ENCODE measurements around the gene PAQR4.

PAQR4 gene

DNA sequence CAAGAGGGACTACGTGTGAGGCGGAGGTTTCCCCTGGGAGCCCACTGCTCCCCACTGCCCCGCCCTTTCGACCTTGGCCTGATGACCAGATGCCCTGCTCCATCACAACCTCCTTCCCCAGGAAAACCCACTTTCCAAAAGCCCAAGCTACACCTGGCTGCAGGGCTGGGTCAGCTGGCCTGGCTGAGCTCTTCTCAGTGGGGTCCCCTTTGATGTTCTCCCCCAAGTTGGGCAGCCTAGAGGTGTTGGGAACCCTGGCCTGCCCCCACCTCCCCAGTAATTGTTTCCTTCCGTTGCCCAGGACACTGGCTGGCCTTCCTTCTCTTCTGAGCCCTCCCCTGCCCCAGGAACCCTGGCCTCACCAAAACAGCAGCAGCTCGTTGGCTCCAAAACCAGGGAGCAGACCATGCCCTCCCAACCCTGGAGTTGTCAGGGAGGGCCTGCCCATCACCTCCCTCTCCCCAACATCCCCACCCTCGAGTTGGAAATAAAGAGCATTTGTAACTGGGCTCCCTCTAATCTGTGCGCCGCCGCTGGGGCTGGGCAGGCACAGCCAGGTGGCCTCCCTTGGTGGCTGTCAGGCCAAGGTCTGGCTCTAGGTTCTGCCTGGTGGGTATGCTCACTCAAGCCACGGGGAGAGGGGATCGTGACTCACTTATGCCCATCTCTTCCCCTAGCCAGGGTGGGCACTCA, 45.0 kb downstream of the PAQR4 start:
- peaks cover 39% of the 10 kb centered on the region for H3K4me1 ChIP-seq (ENCODE audit: control insufficient read depth, low read depth, low read length)
- peaks cover 15% of the 10 kb centered on the region for H3K27me3 ChIP-seq (ENCODE audit: control insufficient read depth, insufficient read depth, low read length)
- H3K27ac ChIP-seq (ENCODE audit: low read length): no peak overlapping the region
- no peak overlapping the region for H3K9ac ChIP-seq (ENCODE audit: low read length)
- peak overlapping the region; percentile 6 for H3K4me3 ChIP-seq (ENCODE audit: low read length)
- no peaks in the 10 kb centered on the region for H3K9me3 ChIP-seq (ENCODE audit: control insufficient read depth, low read depth, low read length)
- H3K36me3 ChIP-seq (ENCODE audit: control insufficient read depth, low read depth, low read length): peaks cover 19% of the 10 kb centered on the region

DNA sequence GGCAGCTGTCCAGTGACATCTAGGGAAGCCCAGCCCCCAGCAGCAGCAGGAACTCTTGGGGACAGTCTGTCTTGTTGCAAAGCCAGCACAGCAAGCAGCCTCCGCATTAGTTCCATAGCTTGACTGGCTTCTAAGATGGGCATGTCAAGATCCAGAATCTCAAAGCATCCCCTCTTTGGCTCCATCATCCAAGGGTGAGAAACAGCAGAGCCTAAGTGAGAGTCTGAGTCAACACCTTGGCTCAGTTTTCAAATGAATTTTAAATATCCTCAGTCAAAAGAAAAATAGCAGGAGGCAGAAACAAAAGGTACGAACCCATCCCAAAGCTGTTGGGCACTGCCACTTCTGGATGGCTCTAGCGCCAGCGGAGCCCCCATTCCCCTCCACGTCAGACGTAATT, 45.8 kb downstream of the PAQR4 start:
- Histone ChIP-seq H3K4me3 (ENCODE audit: low read length) (peak overlapping the region; percentile 6), H3K4me1 (ENCODE audit: control insufficient read depth, low read depth, low read length) (peaks cover 34% of the 10 kb centered on the region), H3K27me3 (ENCODE audit: control insufficient read depth, insufficient read depth, low read length) (peaks cover 15% of the 10 kb centered on the region), H3K36me3 (ENCODE audit: control insufficient read depth, low read depth, low read length) (peaks cover 19% of the 10 kb centered on the region), H3K9ac (ENCODE audit: low read length) (no peak overlapping the region), H3K9me3 (ENCODE audit: control insufficient read depth, low read depth, low read length) (no peaks in the 10 kb centered on the region), H3K27ac (ENCODE audit: low read length) (no peak overlapping the region)

DNA sequence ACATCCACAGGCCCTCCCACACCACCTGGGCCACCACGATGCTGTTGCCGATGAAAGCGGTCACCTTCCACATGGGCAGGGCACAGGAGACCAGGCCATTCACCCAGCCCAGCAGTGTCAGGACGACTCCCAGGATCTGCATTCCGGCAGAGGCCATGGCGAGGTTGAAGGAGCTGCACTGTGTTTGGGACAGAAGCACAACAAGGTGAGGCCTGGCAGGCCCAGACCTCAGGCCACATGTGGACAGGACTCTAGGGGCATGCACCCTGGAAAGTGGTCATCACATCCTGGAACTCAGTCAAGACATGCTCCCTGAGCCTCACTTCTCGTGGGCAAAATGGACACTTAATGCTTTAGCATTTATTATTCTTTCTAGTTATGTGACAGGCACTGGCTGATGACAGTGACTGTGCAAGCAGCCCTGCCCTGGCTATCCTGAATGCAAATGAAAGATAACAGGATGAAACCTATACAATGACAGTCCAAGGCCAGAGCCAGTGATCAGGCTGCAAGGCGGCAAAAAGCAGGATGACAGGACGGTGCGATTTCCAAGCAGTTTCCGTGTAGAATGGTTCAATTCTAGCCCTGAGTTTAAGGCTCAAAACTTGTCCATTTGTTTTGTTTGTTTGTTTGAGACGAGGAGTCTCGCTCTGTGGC, 46.8 kb downstream of the PAQR4 start:
- Histone ChIP-seq H3K4me3 (ENCODE audit: low read length) (peak overlapping the region; percentile 11), H3K27me3 (ENCODE audit: control insufficient read depth, insufficient read depth, low read length) (peaks cover 15% of the 10 kb centered on the region), H3K36me3 (ENCODE audit: control insufficient read depth, low read depth, low read length) (peaks cover 19% of the 10 kb centered on the region), H3K9me3 (ENCODE audit: control insufficient read depth, low read depth, low read length) (no peaks in the 10 kb centered on the region), H3K27ac (ENCODE audit: low read length) (no peak overlapping the region), H3K4me1 (ENCODE audit: control insufficient read depth, low read depth, low read length) (peaks cover 31% of the 10 kb centered on the region), H3K9ac (ENCODE audit: low read length) (no peak overlapping the region)

DNA sequence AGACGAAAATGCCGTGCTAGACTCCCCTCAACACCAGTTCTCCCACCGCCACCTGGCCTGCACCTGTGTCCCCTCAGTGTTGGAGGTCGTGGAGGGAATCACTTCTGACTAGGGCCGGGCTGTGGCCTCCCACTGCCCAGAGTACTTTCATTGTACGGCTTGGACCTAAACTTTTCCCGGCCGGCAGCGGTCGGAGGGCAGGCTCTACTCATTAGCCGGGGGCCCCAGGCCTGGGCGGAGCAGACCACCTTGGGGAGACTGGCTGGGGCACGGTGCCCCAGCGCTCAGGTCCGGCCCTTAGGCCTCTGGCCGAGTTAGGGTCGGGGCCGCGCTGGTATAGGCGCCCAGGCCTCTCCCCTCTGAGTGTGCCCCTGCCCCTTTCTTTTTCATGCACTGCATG, 48.2 kb downstream of the PAQR4 start:
- H3K9me3 ChIP-seq (ENCODE audit: control insufficient read depth, low read depth, low read length): no peaks in the 10 kb centered on the region
- H3K4me1 ChIP-seq (ENCODE audit: control insufficient read depth, low read depth, low read length): peaks cover 33% of the 10 kb centered on the region
- peak overlapping the region; percentile 85 for H3K27ac ChIP-seq (ENCODE audit: low read length)
- peak overlapping the region; percentile 92 for H3K9ac ChIP-seq (ENCODE audit: low read length)
- H3K27me3 ChIP-seq (ENCODE audit: control insufficient read depth, insufficient read depth, low read length): peaks cover 10% of the 10 kb centered on the region
- H3K36me3 ChIP-seq (ENCODE audit: control insufficient read depth, low read depth, low read length): peaks cover 23% of the 10 kb centered on the region
- peak overlapping the region; percentile 91 for H3K4me3 ChIP-seq (ENCODE audit: low read length)

DNA sequence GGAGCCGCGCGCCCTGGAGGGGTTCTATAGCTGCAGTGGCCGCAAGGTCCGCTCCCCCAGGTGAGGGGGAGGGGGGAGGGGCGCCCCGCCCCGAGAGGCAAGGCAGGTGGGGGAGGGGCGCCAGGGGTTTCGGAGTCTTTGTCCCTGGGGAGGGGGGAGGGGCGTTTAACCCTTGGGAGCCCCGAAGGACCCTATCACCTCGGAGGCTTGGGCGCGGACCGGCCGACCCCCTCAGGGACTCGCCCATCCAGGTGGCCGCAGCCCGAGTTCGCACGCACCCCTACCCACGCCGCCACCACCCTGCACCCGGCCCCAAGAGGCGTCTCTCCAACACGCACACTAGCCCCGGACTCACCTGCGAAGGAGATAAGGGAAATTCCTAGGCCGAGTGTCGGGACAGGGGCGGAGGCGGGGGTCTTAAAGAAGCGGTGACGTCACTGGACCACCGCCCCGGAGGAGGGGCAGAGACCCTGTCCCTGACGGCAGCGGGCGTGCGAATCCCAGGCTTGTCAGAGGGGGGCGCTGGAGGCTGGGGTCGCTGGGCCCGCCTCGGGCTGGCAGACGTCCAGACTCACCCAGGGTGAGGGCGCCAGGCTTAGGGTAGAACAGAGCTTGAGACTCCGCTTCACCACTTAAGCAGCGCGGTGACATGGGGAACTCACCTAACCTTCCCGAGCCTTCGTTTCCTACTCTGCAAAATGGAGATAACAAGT, 48.8 kb downstream of the PAQR4 start, which contains the start of gene CLDN6:
CLDN6 (minus strand) TSS at position 390 of the 713 bp plus-strand sequence. CDS start 2,162 bp downstream, outside the sequence.
- Histone ChIP-seq H3K4me3 (ENCODE audit: low read length) (peak within 1 kb of the TSS; percentile 91), H3K27me3 (ENCODE audit: control insufficient read depth, insufficient read depth, low read length) (peaks cover 4% of the 10 kb centered on the region), H3K27ac (ENCODE audit: low read length) (peak within 1 kb of the TSS; percentile 85), H3K36me3 (ENCODE audit: control insufficient read depth, low read depth, low read length) (peaks cover 23% of the 10 kb centered on the region), H3K9ac (ENCODE audit: low read length) (peak within 1 kb of the TSS; percentile 92), H3K9me3 (ENCODE audit: control insufficient read depth, low read depth, low read length) (no peaks in the 10 kb centered on the region), H3K4me1 (ENCODE audit: control insufficient read depth, low read depth, low read length) (peaks cover 37% of the 10 kb centered on the region)

DNA sequence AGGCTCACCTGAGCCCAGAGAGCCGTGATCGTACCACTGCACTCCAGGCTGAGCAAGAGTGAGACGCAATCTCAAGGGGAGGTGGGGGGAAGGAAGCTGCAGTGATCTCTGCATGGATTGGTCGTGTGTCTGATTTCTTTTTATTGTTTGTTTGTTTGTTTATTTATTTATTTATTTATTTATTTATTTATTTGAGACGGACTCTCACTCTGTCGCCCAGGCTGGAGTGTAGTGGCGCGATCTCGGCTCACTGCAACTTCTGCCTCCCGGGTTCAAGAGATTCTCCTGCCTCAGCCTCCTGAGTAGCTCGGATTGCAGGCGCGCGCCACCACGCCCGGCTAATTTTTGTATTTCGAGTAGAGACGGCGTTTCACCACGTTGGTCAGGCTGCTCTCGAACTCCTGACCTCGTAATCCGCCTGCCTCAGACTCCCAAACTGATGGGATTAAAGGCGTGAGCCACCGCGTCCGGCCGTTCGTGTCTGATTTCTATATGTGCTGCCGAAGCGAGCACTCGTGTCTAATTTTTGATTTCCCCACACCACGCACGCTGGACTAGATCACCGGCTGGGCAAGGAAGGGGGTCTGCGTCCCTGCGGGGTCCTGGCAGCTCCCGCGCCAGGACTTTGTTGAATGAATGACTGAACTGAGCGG, 50.6 kb downstream of the PAQR4 start:
- no peak overlapping the region for H3K9ac ChIP-seq (ENCODE audit: low read length)
- H3K27me3 ChIP-seq (ENCODE audit: control insufficient read depth, insufficient read depth, low read length): peaks cover 4% of the 10 kb centered on the region
- peaks cover 30% of the 10 kb centered on the region for H3K4me1 ChIP-seq (ENCODE audit: control insufficient read depth, low read depth, low read length)
- H3K27ac ChIP-seq (ENCODE audit: low read length): no peak overlapping the region
- H3K9me3 ChIP-seq (ENCODE audit: control insufficient read depth, low read depth, low read length): no peaks in the 10 kb centered on the region
- H3K36me3 ChIP-seq (ENCODE audit: control insufficient read depth, low read depth, low read length): peaks cover 20% of the 10 kb centered on the region
- H3K4me3 ChIP-seq (ENCODE audit: low read length): peak overlapping the region; percentile 99

DNA sequence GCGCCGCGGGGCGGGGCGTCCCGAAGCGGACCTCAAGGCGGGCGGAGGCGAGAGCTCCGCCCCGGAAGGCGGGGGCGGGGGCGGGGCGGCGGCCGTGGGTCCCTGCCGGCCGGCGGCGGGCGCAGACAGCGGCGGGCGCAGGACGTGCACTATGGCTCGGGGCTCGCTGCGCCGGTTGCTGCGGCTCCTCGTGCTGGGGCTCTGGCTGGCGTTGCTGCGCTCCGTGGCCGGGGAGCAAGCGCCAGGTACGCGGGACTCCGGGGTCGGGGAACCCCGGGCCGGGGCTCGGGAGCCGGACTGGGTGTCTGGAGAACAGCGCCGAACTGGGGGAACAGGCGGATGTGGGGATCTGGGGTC, 51.1 kb downstream of the PAQR4 start, which contains the start of gene TNFRSF12A:
TNFRSF12A (plus strand) TSS at position 122 of the 357 bp plus-strand sequence; CDS start at position 152, 30 bp downstream.
- Histone ChIP-seq H3K4me3 (ENCODE audit: low read length) (peak within 1 kb of the TSS; percentile 99), H3K36me3 (ENCODE audit: control insufficient read depth, low read depth, low read length) (peaks cover 15% of the 10 kb centered on the region), H3K4me1 (ENCODE audit: control insufficient read depth, low read depth, low read length) (peaks cover 25% of the 10 kb centered on the region), H3K9me3 (ENCODE audit: control insufficient read depth, low read depth, low read length) (no peaks in the 10 kb centered on the region), H3K9ac (ENCODE audit: low read length) (peak within 1 kb of the TSS; percentile 99), H3K27me3 (ENCODE audit: control insufficient read depth, insufficient read depth, low read length) (peaks cover 4% of the 10 kb centered on the region), H3K27ac (ENCODE audit: low read length) (peak within 1 kb of the TSS; percentile 94)

DNA sequence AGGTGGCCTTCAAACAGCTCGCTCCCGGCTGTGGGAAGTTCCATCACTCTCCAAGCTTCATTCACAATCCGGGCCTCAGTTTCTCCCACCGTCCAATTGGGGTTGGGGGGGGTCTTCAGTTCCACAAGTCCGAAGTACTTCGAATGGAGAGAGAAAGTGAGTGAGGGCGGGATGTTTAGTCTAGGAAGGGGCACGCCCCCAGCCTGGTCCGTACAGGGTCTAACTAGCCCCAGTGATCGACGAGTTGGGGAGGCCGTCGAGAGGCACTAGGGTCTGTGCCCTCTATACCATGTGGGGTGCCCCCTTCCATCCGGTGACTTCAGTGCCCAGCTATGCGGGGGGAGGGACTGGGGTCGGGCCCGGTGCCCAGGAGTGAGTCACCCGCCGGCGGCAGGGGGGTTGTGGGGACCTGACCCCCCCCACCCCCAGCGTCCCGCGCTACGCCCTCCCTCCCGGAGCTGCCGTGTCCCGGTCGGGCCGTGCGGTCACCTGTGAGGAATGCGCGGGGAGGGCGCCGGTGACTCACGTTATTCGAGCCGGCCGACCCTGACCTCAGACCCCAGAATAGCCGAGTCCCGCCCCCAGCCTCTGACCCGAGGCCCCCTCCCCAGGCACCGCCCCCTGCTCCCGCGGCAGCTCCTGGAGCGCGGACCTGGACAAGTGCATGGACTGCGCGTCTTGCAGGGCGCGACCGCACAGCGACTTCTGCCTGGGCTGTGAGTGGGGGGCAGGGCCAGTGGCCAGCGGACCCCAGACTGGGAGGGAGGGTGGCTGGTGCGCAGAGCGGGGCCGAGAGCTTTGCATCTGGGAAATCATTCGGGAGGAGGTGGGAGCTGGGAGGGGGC, 51.7 kb downstream of the PAQR4 start:
- peaks cover 12% of the 10 kb centered on the region for H3K36me3 ChIP-seq (ENCODE audit: control insufficient read depth, low read depth, low read length)
- H3K27me3 ChIP-seq (ENCODE audit: control insufficient read depth, insufficient read depth, low read length): peaks cover 4% of the 10 kb centered on the region
- peak overlapping the region; percentile 99 for H3K4me3 ChIP-seq (ENCODE audit: low read length)
- peak overlapping the region; percentile 99 for H3K9ac ChIP-seq (ENCODE audit: low read length)
- peak overlapping the region; percentile 94 for H3K27ac ChIP-seq (ENCODE audit: low read length)
- no peaks in the 10 kb centered on the region for H3K9me3 ChIP-seq (ENCODE audit: control insufficient read depth, low read depth, low read length)
- peaks cover 22% of the 10 kb centered on the region for H3K4me1 ChIP-seq (ENCODE audit: control insufficient read depth, low read depth, low read length)

DNA sequence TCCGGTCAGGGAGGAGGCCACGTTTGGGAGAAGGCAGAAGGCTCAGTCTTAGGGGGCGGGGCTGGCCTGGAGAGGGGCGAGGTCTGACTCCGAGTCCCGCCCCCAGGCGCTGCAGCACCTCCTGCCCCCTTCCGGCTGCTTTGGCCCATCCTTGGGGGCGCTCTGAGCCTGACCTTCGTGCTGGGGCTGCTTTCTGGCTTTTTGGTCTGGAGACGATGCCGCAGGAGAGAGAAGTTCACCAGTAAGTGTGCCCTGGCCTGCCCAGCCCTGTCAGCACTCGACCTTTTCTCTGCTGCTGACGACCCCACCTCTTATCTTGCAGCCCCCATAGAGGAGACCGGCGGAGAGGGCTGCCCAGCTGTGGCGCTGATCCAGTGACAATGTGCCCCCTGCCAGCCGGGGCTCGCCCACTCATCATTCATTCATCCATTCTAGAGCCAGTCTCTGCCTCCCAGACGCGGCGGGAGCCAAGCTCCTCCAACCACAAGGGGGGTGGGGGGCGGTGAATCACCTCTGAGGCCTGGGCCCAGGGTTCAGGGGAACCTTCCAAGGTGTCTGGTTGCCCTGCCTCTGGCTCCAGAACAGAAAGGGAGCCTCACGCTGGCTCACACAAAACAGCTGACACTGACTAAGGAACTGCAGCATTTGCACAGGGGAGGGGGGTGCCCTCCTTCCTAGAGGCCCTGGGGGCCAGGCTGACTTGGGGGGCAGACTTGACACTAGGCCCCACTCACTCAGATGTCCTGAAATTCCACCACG, 52.5 kb downstream of the PAQR4 start:
- Histone ChIP-seq H3K27ac (ENCODE audit: low read length) (peak overlapping the region; percentile 83), H3K9me3 (ENCODE audit: control insufficient read depth, low read depth, low read length) (no peaks in the 10 kb centered on the region), H3K36me3 (ENCODE audit: control insufficient read depth, low read depth, low read length) (peaks cover 15% of the 10 kb centered on the region), H3K4me3 (ENCODE audit: low read length) (peak overlapping the region; percentile 99), H3K9ac (ENCODE audit: low read length) (peak overlapping the region; percentile 99), H3K27me3 (ENCODE audit: control insufficient read depth, insufficient read depth, low read length) (peaks cover 4% of the 10 kb centered on the region), H3K4me1 (ENCODE audit: control insufficient read depth, low read depth, low read length) (peaks cover 18% of the 10 kb centered on the region)

DNA sequence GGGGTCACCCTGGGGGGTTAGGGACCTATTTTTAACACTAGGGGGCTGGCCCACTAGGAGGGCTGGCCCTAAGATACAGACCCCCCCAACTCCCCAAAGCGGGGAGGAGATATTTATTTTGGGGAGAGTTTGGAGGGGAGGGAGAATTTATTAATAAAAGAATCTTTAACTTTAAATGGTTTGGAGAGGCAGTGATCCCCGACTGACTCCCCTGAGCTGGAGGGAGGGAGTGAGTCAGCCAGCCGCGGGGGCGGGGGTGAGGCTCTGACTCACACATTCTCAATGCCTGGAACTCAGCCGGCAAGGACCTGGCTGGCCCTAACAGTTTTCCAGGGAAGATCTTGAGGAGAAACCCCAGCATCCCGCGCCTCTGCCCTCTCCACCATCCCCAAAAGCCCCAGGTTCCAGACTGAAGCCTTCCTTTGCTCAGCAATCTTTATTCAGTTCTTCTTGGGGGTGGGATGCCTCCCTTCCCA, 53.1 kb downstream of the PAQR4 start:
- Histone ChIP-seq H3K36me3 (ENCODE audit: control insufficient read depth, low read depth, low read length) (peaks cover 21% of the 10 kb centered on the region), H3K9me3 (ENCODE audit: control insufficient read depth, low read depth, low read length) (no peaks in the 10 kb centered on the region), H3K4me3 (ENCODE audit: low read length) (peak overlapping the region; percentile 99), H3K4me1 (ENCODE audit: control insufficient read depth, low read depth, low read length) (peaks cover 18% of the 10 kb centered on the region), H3K27ac (ENCODE audit: low read length) (peak overlapping the region; percentile 83), H3K27me3 (ENCODE audit: control insufficient read depth, insufficient read depth, low read length) (peaks cover 4% of the 10 kb centered on the region), H3K9ac (ENCODE audit: low read length) (peak overlapping the region; percentile 88)
